Adrenal gland (tissue), 5 donors: ENCODE data around the gene CDC14B.

Source experiments
- CTCF ChIP-seq, 6 experiments: fragments of 450-650 bp in 4 of 6; fragments of 200-600 bp in 2 of 6; sonication (generic) in 1 of 6; IDR thresholded peaks; 1 replicate in 5 of 6; 2 replicates in 1 of 6; pipeline versions ENCODE4 v1.5.1 to v1.8.0; 2016 to 2021; ENCODE audit warnings: antibody characterized with exemption in 6 of 6, mild to moderate bottlenecking in 2 of 6, moderate library complexity in 1 of 6
- POLR2A ChIP-seq, 2 donors: fragments of 450-650 bp; IDR thresholded peaks; one replicate each; pipeline ENCODE4 v1.6.1; 2017; ENCODE audit warnings: antibody characterized with exemption in 2 of 2, mild to moderate bottlenecking in 2 of 2, moderate library complexity in 1 of 2
- donor health status: DM: no; HTN: no; CAD: no.

DNA sequence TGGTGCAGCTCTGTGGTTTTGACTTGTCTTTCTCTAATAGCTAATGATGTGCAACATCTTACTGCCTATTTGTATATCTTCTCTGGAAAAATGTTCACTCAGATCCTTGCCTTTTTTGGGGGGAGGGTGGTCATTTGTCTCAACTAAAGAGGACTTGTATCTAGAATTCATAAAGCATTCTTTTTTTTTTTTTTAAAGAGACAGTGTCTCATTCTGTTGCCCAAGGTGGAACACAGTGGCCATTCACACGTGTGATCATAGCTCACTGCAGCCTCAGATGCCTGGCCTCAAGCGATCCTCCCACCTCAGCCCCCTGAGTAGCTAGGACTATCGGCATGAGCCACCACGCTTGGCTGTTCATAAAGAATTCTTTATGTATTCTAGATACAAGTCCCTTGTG, 136.4 kb downstream of the CDC14B start:
- TF ChIP-seq CTCF (IDR thresholded peaks at IDR 0.05) (no peak), POLR2A (IDR thresholded peaks at IDR 0.05) (no peak)
